HG03175 (cell line): ENCODE results near the gene ALDH1A2.
"Not testable (repeated sequence)": the region's sequence is repeated elsewhere in the genome, so short reads cannot be mapped to it uniquely, and the experiment has no call there.

Experiments
- ATAC-seq: cut with Tn5 transposase; IDR thresholded peaks from one replicate; pipeline ENCODE4 v1.9.1; 2021; ENCODE audit warnings: mild to moderate bottlenecking, moderate library complexity; ENCODE audit not compliant: unreplicated experiment

The ALDH1A2 gene

DNA sequence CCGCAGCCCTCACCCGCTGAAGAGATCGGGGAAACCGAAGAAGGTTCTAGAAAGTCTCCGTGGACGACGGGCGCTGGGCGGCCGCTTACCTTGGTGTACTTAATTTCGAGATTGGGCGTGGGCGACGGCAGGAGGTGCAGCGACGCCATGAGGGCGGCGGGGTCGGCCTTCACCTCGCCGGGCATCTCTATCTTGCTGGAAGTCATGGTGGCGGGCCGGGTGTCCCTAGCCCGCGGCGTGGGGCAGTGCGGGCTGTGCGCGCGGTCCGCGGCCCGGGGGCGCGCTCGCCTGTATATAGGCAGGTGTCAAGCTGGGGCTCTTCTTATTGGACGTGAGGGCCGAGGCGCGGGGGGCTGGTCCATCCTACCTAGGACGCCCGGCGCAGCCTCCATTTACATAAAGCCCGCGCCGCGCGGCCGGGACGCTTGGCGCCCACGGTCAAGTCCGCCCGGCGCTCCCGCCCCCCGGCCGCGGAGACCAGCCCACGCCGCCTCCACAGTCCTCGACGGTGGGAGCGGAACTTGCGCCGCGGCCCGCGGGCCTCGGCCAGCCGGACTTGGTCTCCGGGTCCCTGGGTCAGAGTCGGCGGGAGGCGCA, at the start of gene ALDH1A2:
ALDH1A2 (minus strand) TSS at position 267 of the 597 bp plus-strand sequence; CDS start at position 206, 61 bp downstream.
- ATAC-seq, result no peak

DNA sequence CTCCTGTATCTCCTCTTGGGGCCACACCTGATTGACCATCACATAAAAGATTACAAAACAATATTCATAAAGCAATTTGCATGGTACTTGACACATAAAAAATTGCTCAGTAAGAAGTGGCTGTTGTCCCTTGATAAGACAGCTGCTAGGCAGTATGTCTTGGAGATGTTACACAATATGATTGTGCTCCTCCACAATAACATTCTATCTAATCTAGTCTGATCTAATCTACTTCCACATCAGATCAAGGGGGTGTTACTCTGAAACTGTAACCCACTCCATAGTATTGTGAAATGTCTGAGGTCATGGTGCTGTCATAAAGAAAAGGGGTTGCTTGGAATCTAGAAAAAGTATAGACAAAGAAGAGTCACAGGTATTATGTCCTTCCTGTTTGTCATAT, 49.3 kb upstream of the ALDH1A2 start:
- no peak for ATAC-seq

DNA sequence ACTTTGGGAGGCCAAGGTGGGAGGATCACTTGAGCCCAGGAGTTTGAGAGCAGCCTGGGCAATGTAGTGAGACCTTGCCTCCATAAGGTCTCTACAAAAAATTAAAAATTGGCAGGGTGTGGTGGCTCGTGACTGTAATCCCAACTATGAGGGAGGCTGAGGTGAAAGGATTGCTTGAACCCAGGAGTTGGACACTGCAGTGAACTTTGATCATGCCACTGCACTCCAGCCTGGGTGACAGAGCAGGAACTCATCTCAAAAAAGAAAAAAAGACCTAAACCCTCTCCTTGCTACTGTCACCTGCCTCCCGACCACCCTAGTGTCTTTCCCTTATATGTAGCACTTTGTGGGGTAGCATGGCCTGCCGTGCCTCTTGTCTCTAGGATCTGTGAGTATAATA, 48.9 kb upstream of the ALDH1A2 start:
- no peak for ATAC-seq

DNA sequence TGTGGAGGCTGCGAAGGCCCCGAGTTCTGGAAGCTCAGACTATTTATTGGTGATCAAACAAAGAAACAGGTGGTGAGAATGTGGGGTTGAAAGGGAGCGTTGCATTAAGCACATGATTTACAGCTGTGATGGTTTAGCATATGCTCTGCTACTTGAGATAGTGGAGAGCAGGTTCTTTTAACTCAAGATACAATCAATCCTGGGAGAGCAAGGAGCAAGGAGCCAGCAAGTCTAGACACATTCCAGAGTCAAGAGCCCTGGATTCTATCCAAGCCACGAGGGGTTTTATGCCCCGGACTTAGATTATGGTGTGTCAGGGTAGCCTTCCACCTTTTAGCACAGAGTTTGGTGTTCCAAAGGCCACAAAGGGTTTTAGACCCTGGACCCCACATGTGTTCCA, 47.8 kb upstream of the ALDH1A2 start:
- not testable (repeated sequence) for ATAC-seq

DNA sequence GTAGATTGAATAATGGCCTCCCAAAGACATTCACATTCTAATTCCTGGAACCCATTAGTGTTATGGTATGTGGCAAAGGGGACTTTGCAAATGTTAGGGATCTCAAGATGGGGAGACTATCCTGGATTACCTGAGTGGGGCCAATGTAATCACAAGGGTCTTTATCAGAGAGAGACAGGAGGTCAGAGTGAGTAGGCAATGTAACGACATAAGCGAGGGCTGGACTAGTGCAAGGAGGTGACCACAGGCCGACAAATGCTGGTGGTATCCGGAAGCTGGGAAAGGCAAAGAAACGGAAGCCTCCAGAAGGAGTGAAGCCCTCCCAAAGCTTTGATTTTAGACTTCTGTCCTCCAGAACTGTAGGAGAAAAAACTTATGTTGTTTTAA, 46.2 kb upstream of the ALDH1A2 start:
- no peak for ATAC-seq

DNA sequence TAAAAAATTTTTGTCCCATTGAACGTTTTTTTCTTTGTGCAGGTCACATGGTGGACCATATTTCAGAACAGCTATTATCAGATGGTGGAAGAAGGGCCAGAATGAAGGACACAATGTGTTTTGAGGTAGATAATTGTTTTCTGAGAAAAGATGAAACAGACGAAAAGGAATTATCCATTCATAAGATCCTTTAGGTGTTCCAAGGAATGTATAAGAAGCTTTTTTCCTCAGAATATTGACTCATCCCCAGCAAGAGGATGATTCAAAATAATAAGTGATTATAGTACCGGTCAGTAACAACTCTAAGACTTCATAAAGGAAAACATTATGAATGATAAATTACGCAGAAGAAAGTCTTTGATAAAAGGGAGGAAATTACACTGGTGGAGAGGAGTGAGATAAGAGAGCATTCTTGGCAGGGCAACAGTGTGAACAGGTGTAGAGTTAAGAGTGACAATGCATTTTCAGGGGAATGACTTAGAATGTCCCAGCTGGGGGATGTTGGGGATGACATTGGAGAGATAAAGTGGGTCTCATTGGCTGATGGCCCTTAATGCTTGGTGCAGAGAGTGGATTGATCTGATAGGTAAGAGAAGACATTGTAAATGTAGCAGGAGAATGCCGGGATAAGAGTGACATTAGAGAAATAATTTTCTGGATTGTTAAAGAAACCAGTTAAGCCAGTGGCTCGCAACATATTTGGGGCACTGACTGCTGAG, 45.6 kb upstream of the ALDH1A2 start:
- no peak for ATAC-seq

DNA sequence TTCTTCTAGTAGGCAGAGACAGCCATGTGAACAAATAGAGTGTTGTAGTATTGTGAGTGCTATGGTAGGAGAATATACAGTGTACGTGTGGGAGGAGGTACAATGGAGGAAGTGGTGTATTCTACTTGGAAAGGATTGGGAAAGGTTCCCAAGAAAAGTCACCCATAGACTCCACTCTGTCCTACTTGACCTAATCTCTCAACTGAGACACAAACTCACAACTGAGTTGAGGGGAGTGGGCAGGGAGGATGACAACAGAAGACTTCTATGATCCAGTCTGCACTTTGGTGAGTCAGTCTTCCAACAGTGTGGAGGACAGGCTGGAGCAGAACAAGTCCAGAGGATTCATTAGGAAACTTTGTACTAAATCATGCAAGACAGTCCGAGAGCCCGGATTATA, 43.9 kb upstream of the ALDH1A2 start:
- ATAC-seq, result no peak

DNA sequence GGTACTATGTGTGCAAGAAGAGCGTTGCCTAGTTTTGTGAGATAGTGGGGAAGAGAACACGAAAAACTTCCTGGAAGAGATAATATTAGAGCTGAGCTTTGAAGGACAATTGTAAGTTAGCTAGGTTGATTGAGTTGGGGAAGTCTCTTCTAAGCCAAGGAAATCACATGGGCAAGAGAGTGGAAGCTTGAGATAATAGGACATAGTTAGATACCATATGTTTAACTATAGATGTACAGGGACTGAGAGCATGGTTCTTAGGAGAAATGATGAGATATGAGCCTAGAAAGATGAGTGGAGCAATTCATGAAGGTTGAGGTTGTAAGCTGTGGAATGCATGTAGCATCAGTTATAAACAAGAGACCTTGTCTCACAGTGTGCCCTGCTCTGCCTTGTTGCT, 42.6 kb upstream of the ALDH1A2 start:
- no peak for ATAC-seq

DNA sequence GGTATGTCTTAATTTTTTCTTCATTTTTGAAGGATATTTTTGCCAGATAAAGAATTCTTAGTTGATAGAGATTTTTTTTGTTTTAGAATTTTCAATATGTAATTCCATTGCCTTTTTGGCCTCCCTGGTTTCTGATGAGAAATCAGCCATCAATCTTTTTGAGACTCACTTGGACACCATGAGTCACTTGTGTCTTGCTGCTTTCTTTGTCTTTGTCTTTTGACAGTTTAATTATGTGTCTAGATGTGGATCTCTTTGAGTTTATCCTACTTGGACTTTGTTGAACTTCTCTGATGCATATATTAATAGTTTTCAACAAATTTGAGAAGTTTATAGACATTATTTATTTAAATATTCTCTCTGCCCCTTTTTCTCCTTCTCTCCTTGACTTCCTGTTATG, 38.0 kb upstream of the ALDH1A2 start:
- no peak for ATAC-seq

DNA sequence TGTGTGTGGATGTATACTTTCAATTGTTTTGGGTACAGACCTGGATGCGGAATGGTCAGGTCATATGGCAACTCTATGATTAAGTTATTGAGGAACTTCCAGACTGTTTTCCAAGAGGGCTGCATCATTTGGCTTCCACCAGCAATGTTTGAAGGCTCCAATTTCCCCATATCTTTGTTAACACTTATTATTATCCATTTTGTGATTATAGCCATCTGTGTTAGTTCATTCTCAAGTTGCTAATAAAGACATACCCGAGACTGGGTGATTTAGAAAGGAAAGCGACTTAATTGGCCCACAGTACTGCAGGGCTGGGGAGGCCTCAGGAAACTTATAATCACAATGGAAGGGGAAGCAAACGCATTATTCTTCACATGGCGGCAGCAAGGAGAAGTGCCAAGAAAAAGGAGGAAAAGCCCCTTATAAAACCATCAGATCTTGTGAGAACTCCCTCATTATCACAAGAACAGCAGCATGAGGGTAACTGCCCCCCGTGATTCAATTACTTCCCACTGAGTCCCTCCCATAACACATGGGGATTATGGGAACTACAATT, 31.1 kb upstream of the ALDH1A2 start:
- ATAC-seq, result no peak

DNA sequence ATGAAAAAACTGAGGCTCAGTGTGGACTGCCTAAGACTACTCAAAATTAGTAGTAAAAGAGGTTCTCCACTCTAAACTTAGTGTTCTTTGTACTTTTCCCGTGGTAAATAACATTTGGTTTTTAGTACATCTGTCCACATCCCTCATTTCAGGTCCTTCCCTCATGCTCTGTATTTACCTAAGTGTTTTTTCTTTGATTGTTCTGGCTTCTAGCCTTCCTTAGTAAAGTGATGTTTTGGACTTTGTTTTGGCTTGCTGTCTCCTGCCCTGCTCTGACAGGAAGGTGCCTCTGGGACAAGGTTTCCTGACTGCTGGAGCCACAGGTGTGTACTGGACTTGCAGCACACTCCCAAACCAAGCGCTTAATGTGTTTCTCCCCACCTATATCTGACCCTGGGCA, 29.9 kb upstream of the ALDH1A2 start:
- no peak for ATAC-seq

DNA sequence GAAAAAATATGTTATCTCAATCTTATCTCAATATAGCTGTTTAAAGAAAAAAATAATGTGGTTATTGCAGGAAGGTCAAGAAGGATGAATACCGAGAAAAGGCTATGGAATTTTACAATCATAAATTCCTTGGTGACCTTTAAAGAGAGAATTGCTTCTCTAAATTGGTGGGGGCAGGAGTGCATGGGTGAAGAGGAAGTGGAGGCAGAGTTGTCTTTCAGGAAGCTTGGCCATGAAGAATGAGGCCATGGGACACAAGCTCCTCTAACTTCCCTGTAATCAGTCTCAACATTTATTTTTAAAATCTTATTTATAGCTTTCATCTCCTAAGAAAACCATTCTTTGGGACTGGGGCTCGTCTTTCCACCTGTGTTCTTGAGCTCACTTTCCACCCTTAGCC, 22.4 kb upstream of the ALDH1A2 start:
- no peak for ATAC-seq

DNA sequence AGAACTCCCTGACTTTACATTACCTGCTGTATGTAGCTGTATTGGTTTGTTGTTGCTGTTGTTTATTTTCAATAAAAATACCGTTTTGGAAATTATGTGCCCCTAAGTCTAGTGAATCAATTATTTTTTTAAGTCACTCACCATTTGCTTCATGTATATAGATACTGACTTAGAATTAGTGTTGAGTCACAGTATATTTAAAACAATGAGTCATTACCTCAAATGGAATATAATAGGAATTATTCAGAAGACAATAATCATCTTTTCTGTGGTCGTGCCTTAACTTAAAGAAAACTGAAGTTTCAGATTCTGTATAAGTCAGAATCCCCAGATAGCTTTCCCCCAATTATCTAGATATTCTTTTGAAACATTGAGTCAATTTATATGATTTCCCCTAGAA, 21.0 kb upstream of the ALDH1A2 start:
- no peak for ATAC-seq

DNA sequence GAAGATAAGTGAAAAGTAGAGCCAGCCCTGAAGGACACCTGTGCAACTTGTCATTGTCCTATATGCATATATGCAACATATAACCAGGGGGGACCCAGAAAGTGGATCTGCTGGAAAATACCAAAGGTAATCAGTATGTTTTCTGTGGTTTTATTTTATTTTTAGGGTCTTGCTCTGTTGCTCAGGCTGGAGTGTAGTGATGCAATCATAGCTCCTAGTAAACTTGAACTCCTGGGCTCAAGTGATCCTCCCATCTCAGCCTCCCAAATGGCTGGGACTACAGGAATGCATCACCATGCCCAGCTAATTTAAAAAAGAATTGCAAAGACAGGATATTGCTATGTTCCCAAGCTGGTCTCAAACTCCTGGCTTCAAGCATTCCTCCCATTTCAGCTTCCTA, 18.0 kb upstream of the ALDH1A2 start:
- ATAC-seq, result no peak

DNA sequence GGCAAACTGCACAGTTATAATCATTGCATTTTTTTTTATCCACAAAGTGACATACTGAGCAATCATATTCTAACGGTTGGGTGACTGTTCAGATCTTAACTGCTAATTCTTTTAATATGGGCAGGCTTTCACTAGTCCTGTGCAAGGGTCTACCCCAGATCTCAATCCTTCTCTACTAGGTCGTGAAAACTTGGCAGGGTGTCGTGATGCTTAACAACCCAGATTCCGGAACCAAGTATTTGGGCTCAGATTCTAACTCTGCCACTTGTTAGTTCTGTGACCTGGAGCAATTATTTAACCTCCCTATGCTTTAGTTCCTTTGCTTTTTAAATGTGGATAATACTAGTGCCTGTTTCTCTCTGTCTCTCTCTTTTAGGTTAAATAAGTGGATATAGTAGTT, 16.4 kb upstream of the ALDH1A2 start:
- ATAC-seq, result no peak

DNA sequence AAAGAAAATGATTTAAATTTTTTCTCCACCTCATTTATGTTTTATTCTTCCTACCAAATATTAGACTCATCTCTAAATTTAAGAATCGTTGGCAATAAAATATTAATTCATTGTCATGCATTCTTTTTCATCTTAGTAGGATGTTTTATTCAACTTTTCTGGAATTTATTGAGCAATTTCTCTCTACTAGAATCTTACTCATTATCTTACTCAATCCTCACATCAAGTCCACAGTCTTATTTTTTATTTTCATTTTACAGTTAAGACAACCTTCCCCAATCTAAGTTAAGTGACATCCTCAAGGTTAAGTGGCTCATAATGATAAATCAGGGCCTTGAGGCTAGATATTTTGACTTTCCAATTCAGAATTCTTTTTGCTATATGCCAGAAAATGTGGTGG, 15.9 kb upstream of the ALDH1A2 start:
- no peak for ATAC-seq

DNA sequence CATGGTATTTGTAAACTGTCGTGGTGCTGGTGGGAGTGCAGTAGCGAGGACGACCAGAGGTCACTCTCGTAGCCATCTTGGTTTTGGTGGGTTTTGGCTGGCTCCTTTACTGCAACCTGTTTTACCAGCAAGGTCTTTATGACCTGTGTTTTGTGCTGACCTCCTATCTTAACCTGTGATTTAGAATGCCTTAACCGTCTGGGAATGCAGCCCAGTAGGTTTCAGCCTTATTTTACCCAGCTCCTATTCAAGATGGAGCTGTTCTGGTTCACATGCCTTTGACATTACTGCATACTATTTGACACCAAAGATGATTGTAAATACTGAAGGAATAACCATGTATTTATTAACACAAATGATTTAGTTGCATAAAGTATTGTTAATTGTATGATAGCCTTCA, 15.4 kb upstream of the ALDH1A2 start:
- not testable (repeated sequence) for ATAC-seq

DNA sequence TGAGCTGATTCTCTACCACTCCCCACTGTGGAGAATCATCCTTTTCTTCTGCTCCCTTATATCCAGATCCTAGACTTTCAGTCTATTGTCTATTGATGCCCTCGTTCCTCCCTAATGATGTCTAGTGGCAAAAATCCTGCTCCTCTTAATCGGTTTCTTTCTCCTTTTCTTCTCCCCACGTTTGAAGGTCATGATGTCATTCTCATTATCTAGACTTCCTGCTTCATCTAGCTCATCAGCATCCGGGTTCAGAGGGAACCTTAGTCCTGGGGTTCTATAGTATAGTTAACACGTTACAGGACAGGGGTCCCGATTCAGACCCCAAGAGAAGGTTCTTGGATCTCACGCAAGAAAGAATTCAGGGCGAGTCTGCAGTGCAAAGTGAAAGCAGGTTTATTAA, 14.9 kb upstream of the ALDH1A2 start:
- no peak for ATAC-seq

DNA sequence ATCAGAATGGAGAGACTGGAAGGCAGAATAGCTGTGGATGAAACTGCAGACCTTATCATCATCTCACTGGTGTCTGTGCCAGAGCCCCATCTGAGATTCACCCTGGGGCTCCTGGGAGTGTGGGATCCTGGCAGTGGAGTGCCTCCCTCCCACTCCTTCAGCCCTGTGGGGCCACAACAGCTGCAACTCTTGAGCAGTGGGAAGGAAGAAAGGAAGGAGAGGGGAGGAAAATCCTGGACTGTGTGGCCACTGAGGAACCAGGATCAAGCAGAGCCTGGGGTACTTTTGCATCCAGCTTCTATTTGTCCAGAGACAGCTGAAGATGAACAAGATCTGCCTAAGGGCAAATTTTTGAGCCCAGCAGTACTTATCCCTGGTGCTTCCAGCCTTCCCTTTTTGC, 13.1 kb upstream of the ALDH1A2 start:
- ATAC-seq, result no peak

DNA sequence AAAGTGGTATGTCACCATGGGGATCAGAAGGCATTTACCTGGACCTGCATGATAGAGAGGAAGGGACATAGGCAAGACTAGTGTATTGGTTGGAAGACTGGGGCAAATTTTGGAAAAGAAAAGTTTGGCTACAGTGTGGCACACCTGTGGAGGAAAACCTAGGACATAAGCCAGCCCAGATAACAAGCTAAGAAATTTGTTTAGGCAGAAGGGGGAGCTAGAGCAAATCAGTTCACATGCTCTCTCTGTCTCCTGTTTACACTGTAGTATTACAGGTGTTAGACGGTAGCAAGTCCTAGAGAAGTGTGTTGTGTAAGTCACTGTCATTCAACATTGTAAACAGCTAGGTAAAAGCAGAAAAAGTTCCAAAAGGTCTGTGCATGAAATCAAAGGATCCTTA, 11.9 kb upstream of the ALDH1A2 start:
- no peak for ATAC-seq

DNA sequence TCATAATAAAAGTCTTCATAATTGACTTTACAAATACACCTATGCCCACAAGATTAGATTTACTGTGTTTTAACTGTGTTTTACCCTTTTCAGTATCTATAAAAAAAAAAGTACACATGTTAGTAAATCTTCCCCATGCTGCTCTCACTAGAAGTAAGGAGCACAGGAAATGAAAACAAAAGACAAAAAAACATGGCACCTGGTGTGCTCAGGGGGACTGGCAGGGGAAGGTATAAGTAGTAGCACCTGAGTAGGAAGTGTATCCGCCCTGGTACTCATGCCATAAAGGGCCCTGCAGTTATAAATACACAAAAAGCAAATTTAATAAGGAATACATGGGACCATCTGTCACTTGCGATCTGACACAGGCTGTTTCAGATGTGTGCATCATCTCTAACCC, 8.9 kb upstream of the ALDH1A2 start:
- no peak for ATAC-seq

DNA sequence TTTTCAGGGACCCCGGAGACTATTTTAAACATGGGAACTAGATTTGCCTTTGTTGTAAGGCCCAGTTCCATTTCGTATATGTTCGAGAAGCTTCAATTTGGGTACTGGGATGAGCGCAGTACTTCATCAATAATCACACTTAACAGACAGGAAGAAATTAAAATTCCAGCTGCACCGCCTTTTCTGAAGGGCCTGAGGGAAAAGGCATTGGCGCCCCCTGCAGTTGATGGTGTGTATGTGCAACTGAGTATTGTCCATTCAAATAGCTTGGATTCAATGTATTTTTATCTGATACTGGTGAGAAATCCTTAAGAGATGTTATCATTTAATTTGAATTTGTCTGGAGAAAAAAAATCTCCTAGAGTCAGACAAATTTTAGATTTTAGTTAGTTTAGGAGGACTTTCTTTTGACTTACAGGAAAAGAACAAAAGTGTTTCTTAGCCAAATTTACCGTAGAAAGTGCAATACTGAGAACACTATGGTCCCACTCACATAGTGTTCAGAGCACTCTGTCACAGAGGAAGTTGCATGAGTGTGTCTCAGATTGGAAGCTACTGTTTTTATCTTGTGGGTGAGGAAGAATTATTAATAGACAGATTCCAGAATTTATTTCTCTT, 5.4 kb upstream of the ALDH1A2 start:
- no peak for ATAC-seq
